Measurements from ENCODE around the gene FAM240B.

GRCh38 chr9:38761999-38762398 lies 42.1 kb upstream of the FAM240B start:
- TF ChIP-seq WHSC1 (IDR thresholded peaks at IDR 0.05; ENCODE audit: low read length) (no peak), KDM1A (IDR thresholded peaks at IDR 0.05) (no peak), FIP1L1 (IDR thresholded peaks at IDR 0.05; ENCODE audit: low read depth, low read length, poor library complexity, severe bottlenecking) (no peak), NRF1 (conservative IDR thresholded peaks at IDR 0.05 in 1 of 2, IDR thresholded peaks at IDR 0.05 in 1 of 2) (no peak), ZNF274 (IDR thresholded peaks at IDR 0.05; ENCODE audit: borderline replicate concordance, low read depth, low read length) (no peak), RAD21 (CRISPR knock-in tag; conservative IDR thresholded peaks at IDR 0.05 in 1 of 2, IDR thresholded peaks at IDR 0.05 in 1 of 2) (no peak)
- TF ChIP-seq, protein P1, sequence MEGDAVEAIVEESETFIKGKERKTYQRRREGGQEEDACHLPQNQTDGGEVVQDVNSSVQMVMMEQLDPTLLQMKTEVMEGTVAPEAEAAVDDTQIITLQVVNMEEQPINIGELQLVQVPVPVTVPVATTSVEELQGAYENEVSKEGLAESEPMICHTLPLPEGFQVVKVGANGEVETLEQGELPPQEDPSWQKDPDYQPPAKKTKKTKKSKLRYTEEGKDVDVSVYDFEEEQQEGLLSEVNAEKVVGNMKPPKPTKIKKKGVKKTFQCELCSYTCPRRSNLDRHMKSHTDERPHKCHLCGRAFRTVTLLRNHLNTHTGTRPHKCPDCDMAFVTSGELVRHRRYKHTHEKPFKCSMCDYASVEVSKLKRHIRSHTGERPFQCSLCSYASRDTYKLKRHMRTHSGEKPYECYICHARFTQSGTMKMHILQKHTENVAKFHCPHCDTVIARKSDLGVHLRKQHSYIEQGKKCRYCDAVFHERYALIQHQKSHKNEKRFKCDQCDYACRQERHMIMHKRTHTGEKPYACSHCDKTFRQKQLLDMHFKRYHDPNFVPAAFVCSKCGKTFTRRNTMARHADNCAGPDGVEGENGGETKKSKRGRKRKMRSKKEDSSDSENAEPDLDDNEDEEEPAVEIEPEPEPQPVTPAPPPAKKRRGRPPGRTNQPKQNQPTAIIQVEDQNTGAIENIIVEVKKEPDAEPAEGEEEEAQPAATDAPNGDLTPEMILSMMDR (IDR thresholded peaks at IDR 0.05 in 2 of 3, conservative IDR thresholded peaks at IDR 0.05 in 1 of 3; ENCODE audit: insufficient read depth in 2 of 3, low read depth in 1 of 3, low read length in 3 of 3) = no peak

Measured in K562 (cell line).